ENCODE measurements around the gene C19orf12.

DNA sequence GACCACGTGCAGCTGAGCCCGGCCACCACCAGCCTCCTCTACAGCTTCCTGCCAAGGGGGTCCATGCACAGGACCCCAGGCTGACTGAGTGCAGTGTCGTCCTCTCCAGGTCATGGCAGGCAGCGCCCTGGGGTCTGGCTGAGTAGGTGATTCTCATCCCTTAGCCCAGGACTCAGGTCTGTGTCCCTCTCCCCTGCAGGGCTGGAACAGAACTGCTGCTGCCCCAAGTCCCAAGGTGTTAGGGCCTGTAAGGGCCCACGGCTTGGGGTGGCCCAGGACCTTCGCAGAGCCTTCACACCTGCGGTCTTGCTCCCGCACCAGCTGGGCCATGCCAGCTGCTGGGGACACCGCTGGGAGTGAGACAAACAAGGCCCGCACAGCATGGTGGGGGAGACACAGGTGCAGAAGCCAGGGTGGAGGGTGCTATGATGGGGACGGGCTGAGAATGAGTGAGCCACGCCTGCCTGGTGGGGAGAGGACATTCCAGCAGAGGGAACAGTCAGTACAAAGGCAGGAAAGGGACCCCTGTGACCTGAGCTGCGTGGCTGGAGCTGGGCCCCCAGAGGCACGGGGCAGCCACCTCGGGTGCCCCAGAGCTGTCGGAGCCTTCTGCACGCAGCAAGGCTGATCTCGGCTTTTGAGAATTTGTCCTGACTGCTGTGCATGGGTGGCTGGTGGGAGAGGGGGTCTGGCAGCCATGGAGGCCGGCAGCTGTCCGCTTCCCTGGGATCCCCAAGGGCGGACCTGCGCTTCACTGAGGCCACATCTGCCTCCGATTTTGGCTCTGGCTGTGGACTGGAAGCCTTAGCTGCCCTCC lies 37.9 kb downstream of the C19orf12 start:
- TF ChIP-seq, protein P1, sequence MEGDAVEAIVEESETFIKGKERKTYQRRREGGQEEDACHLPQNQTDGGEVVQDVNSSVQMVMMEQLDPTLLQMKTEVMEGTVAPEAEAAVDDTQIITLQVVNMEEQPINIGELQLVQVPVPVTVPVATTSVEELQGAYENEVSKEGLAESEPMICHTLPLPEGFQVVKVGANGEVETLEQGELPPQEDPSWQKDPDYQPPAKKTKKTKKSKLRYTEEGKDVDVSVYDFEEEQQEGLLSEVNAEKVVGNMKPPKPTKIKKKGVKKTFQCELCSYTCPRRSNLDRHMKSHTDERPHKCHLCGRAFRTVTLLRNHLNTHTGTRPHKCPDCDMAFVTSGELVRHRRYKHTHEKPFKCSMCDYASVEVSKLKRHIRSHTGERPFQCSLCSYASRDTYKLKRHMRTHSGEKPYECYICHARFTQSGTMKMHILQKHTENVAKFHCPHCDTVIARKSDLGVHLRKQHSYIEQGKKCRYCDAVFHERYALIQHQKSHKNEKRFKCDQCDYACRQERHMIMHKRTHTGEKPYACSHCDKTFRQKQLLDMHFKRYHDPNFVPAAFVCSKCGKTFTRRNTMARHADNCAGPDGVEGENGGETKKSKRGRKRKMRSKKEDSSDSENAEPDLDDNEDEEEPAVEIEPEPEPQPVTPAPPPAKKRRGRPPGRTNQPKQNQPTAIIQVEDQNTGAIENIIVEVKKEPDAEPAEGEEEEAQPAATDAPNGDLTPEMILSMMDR (IDR thresholded peaks at IDR 0.05) = no peak
- TF ChIP-seq, protein P2, sequence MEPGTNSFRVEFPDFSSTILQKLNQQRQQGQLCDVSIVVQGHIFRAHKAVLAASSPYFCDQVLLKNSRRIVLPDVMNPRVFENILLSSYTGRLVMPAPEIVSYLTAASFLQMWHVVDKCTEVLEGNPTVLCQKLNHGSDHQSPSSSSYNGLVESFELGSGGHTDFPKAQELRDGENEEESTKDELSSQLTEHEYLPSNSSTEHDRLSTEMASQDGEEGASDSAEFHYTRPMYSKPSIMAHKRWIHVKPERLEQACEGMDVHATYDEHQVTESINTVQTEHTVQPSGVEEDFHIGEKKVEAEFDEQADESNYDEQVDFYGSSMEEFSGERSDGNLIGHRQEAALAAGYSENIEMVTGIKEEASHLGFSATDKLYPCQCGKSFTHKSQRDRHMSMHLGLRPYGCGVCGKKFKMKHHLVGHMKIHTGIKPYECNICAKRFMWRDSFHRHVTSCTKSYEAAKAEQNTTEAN (CRISPR knock-in tag; IDR thresholded peaks at IDR 0.05) = no peak
- TF ChIP-seq, protein P3, sequence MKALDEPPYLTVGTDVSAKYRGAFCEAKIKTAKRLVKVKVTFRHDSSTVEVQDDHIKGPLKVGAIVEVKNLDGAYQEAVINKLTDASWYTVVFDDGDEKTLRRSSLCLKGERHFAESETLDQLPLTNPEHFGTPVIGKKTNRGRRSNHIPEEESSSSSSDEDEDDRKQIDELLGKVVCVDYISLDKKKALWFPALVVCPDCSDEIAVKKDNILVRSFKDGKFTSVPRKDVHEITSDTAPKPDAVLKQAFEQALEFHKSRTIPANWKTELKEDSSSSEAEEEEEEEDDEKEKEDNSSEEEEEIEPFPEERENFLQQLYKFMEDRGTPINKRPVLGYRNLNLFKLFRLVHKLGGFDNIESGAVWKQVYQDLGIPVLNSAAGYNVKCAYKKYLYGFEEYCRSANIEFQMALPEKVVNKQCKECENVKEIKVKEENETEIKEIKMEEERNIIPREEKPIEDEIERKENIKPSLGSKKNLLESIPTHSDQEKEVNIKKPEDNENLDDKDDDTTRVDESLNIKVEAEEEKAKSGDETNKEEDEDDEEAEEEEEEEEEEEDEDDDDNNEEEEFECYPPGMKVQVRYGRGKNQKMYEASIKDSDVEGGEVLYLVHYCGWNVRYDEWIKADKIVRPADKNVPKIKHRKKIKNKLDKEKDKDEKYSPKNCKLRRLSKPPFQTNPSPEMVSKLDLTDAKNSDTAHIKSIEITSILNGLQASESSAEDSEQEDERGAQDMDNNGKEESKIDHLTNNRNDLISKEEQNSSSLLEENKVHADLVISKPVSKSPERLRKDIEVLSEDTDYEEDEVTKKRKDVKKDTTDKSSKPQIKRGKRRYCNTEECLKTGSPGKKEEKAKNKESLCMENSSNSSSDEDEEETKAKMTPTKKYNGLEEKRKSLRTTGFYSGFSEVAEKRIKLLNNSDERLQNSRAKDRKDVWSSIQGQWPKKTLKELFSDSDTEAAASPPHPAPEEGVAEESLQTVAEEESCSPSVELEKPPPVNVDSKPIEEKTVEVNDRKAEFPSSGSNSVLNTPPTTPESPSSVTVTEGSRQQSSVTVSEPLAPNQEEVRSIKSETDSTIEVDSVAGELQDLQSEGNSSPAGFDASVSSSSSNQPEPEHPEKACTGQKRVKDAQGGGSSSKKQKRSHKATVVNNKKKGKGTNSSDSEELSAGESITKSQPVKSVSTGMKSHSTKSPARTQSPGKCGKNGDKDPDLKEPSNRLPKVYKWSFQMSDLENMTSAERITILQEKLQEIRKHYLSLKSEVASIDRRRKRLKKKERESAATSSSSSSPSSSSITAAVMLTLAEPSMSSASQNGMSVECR (CRISPR knock-in tag; IDR thresholded peaks at IDR 0.05; ENCODE audit: borderline replicate concordance) = no peak
- TF ChIP-seq, protein P4, sequence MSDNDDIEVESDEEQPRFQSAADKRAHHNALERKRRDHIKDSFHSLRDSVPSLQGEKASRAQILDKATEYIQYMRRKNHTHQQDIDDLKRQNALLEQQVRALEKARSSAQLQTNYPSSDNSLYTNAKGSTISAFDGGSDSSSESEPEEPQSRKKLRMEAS (CRISPR knock-in tag; IDR thresholded peaks at IDR 0.05) = no peak
- TF ChIP-seq NR2C2 (CRISPR knock-in tag; IDR thresholded peaks at IDR 0.05) (no peak), NFE2L1 (CRISPR knock-in tag; IDR thresholded peaks at IDR 0.05) (no peak), ESRRA (CRISPR knock-in tag; IDR thresholded peaks at IDR 0.05; ENCODE audit: borderline replicate concordance) (no peak), ZNF232 (CRISPR knock-in tag; IDR thresholded peaks at IDR 0.05) (no peak), IRF2 (CRISPR knock-in tag; IDR thresholded peaks at IDR 0.05; ENCODE audit: borderline replicate concordance, low read depth) (no peak), TCF7 (CRISPR knock-in tag; IDR thresholded peaks at IDR 0.05; ENCODE audit: low read depth) (no peak)
- TF ChIP-seq, protein P5, sequence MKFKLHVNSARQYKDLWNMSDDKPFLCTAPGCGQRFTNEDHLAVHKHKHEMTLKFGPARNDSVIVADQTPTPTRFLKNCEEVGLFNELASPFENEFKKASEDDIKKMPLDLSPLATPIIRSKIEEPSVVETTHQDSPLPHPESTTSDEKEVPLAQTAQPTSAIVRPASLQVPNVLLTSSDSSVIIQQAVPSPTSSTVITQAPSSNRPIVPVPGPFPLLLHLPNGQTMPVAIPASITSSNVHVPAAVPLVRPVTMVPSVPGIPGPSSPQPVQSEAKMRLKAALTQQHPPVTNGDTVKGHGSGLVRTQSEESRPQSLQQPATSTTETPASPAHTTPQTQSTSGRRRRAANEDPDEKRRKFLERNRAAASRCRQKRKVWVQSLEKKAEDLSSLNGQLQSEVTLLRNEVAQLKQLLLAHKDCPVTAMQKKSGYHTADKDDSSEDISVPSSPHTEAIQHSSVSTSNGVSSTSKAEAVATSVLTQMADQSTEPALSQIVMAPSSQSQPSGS (CRISPR knock-in tag; IDR thresholded peaks at IDR 0.05; ENCODE audit: borderline replicate concordance, low read depth) = no peak
